ENCODE measurements around the gene ADSS1. TPM values are rescaled to one million over a fixed set of nuclear protein-coding genes. Genes with fewer than 3 reads are reported as not detected.
A peak's percentile ranks its signal among the peaks of the same experiment; 100 is the strongest.

ADSS1 gene
- total RNA-seq, 1 experiment from 2014 or later = 10.0 TPM

- TF ChIP-seq ZNF281 (CRISPR knock-in tag; IDR thresholded peaks at IDR 0.05) = no peak
- TF ChIP-seq ZBTB21 (CRISPR knock-in tag; IDR thresholded peaks at IDR 0.05; ENCODE audit: borderline replicate concordance) = no peak
- no peak for TF ChIP-seq E2F5 (CRISPR knock-in tag; IDR thresholded peaks at IDR 0.05)
- no peak for TF ChIP-seq ZNF263 (CRISPR knock-in tag; IDR thresholded peaks at IDR 0.05; ENCODE audit: low read depth)
- no peak for TF ChIP-seq CTCF (IDR thresholded peaks at IDR 0.05)
- no peak for TF ChIP-seq ZNF532 (CRISPR knock-in tag; IDR thresholded peaks at IDR 0.05; ENCODE audit: borderline replicate concordance)
- TF ChIP-seq TEAD4 (CRISPR knock-in tag; IDR thresholded peaks at IDR 0.05) = no peak
- no peak for TF ChIP-seq FOXK1 (CRISPR knock-in tag; IDR thresholded peaks at IDR 0.05)
- no peak for TF ChIP-seq RORB (CRISPR knock-in tag; IDR thresholded peaks at IDR 0.05)
- TF ChIP-seq AR (CRISPR knock-in tag; IDR thresholded peaks at IDR 0.05) = no peak
- TF ChIP-seq ZNF416 (CRISPR knock-in tag; IDR thresholded peaks at IDR 0.05) = no peak
These were observed 52.5 kb downstream of the ADSS1 start (continued) for GRCh38 chr14:104776481-104776880.

GRCh38 chr14:104776961-104777807 lies 53.2 kb downstream of the ADSS1 start:
- Mint-ChIP-seq H3K4me3 (no peak overlapping the region), H3K36me3 (peaks cover 12% of the 10 kb centered on the region), H3K27me3 (ENCODE audit: low read depth) (no peaks in the 10 kb centered on the region), H3K4me1 (no peaks in the 10 kb centered on the region), H3K27ac (no peak overlapping the region), H3K9me3 (no peaks in the 10 kb centered on the region)
- TF ChIP-seq NFE2L1 (CRISPR knock-in tag; IDR thresholded peaks at IDR 0.05) (no peak), ZNF232 (CRISPR knock-in tag; IDR thresholded peaks at IDR 0.05) (no peak), TEAD4 (CRISPR knock-in tag; IDR thresholded peaks at IDR 0.05) (no peak), ZNF317 (CRISPR knock-in tag; IDR thresholded peaks at IDR 0.05; ENCODE audit: borderline replicate concordance, low read depth) (no peak), ZSCAN18 (CRISPR knock-in tag; IDR thresholded peaks at IDR 0.05) (no peak), PRRX2 (CRISPR knock-in tag; IDR thresholded peaks at IDR 0.05) (no peak), SMAD3 (CRISPR knock-in tag; IDR thresholded peaks at IDR 0.05; ENCODE audit: borderline replicate concordance) (no peak)
- POLR2A ChIA-PET = no interaction called here
- CTCF ChIA-PET = interaction anchor here (1.0 to 6.1 kb wide), 5 partner anchors 8 to 49 kb away, joined by 3 to 55 read pairs (median 6); partner anchors contain the start of genes AKT1 and ZBTB42
- DNase-seq (ENCODE audit: low spot score) (peak; percentile 43), ATAC-seq (peak; percentile 35)
